ENCODE data around the gene P2RY11. TPM values are rescaled to one million over a fixed set of nuclear protein-coding genes. Genes with fewer than 3 reads are reported as not detected.

The P2RY11 gene
- polyA plus RNA-seq, 2 of the 4 experiments (the other 2 are of a cell fraction) = 1.9 to 6.4 TPM

DNA sequence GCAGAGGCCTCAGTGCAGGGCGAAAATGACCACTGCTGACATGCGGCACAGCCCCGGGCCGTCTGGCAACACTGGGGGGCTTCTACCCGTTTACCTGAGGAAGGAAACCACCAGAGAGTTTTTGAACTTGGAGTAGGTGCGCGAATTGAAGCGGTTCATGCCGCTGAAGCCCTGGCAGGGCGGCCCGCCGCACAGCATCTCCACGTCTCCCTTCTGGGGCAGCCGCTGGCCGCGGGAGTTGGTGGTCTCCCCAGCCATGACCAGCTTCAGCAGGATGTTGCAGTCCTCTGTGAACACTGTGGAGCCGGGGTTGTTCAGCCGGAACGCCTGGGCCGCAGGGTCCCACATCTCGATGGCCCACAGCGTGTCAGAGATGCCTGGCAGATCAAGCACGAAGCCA is 28.5 kb downstream of the P2RY11 start:
- H3K9me3 ChIP-seq = no peaks in the 10 kb centered on the region
- H3K27ac ChIP-seq = no peak overlapping the region
- FAIRE-seq = no peak
- no peaks in the 10 kb centered on the region for H3K4me1 ChIP-seq
- CTCF ChIA-PET = interaction anchor here (2.5 kb wide), 1 partner anchor 11 kb away, joined by 7 read pairs; no protein-coding TSS in a partner anchor
- no peak overlapping the region for H3K4me2 ChIP-seq
- TF ChIP-seq EHMT2 (IDR thresholded peaks at IDR 0.05; ENCODE audit: low read depth) = no peak
- TF ChIP-seq HOXB13 (CRISPR knock-in tag; IDR thresholded peaks at IDR 0.05; ENCODE audit: low read depth) = no peak
- no peak for TF ChIP-seq CBX2 (IDR thresholded peaks at IDR 0.05; ENCODE audit: borderline replicate concordance, low read depth)
- POLR2A ChIA-PET = no interaction called here
- H3K4me3 ChIP-seq = no peak overlapping the region
- no peak for DNase-seq (ENCODE audit: low read depth in 1 of 2, low spot score in 1 of 2)
- 97% methylated on average over 16 of the region's 23 CpGs for WGBS (ENCODE audit: missing lambda C conversion rate)
- ATAC-seq = no peak

- no peaks in the 10 kb centered on the region for H3K4me1 ChIP-seq
- ATAC-seq (no peak), FAIRE-seq (no peak), DNase-seq (ENCODE audit: low read depth in 1 of 2, low spot score in 1 of 2) (no peak)
- TF ChIP-seq FOSB (CRISPR knock-in tag; IDR thresholded peaks at IDR 0.05) (no peak), ZSCAN20 (CRISPR knock-in tag; IDR thresholded peaks at IDR 0.05) (no peak), HEYL (CRISPR knock-in tag; IDR thresholded peaks at IDR 0.05) (no peak), RCOR1 (IDR thresholded peaks at IDR 0.05; ENCODE audit: low read depth, low read length) (no peak), JUNB (IDR thresholded peaks at IDR 0.05) (no peak), POLR2AphosphoS2 (conservative IDR thresholded peaks at IDR 0.05; ENCODE audit: low read length) (no peak), MAZ (IDR thresholded peaks at IDR 0.05; ENCODE audit: borderline replicate concordance, low read depth, low read length) (no peak), CBX8 (IDR thresholded peaks at IDR 0.05) (no peak), EP300 (IDR thresholded peaks at IDR 0.05) (no peak)
- TF ChIP-seq, protein P1, sequence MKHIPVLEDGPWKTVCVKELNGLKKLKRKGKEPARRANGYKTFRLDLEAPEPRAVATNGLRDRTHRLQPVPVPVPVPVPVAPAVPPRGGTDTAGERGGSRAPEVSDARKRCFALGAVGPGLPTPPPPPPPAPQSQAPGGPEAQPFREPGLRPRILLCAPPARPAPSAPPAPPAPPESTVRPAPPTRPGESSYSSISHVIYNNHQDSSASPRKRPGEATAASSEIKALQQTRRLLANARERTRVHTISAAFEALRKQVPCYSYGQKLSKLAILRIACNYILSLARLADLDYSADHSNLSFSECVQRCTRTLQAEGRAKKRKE (CRISPR knock-in tag; IDR thresholded peaks at IDR 0.05; ENCODE audit: low read depth) = no peak
- 91% methylated on average over 13 of the region's 13 CpGs for WGBS (ENCODE audit: missing lambda C conversion rate)
- H3K4me3 ChIP-seq = no peak overlapping the region
- no peak overlapping the region for H3K4me2 ChIP-seq
- no peak overlapping the region for H3K27ac ChIP-seq
- CTCF ChIA-PET = interaction anchor here (0.5 to 1.3 kb wide), 2 partner anchors 21 to 288 kb away, joined by 4 read pairs; no protein-coding TSS in a partner anchor
- POLR2A ChIA-PET = no interaction called here
- no peaks in the 10 kb centered on the region for H3K9me3 ChIP-seq
Measured at GRCh38 chr19:10141479-10141878, 30.0 kb downstream of the P2RY11 start.

- Histone ChIP-seq H3K4me2 (no peak overlapping the region), H3K27ac (no peak overlapping the region), H3K4me1 (no peaks in the 10 kb centered on the region), H3K9me3 (no peaks in the 10 kb centered on the region), H3K4me3 (no peak overlapping the region)
- no peak for ATAC-seq
- DNase-seq (ENCODE audit: low read depth in 1 of 2, low spot score in 1 of 2) = no peak
- FAIRE-seq = no peak
- TF ChIP-seq RAD21 (conservative IDR thresholded peaks at IDR 0.05 in 1 of 2, IDR thresholded peaks at IDR 0.05 in 1 of 2) (no peak), HMGXB4 (CRISPR knock-in tag; IDR thresholded peaks at IDR 0.05; ENCODE audit: borderline replicate concordance) (no peak), MYC (IDR thresholded peaks at IDR 0.05; ENCODE audit: borderline replicate concordance, low read length) (no peak), CHD2 (IDR thresholded peaks at IDR 0.05; ENCODE audit: low read length, partially characterized antibody) (no peak), PHF8 (IDR thresholded peaks at IDR 0.05; ENCODE audit: borderline replicate concordance, low read depth) (no peak), EHF (CRISPR knock-in tag; IDR thresholded peaks at IDR 0.05) (no peak), RNF2 (IDR thresholded peaks at IDR 0.05; ENCODE audit: borderline replicate concordance, low read depth) (no peak), CBX2 (IDR thresholded peaks at IDR 0.05; ENCODE audit: borderline replicate concordance, low read depth) (no peak), GATA3 (IDR thresholded peaks at IDR 0.05; ENCODE audit: borderline replicate concordance) (no peak), KDM1A (IDR thresholded peaks at IDR 0.05; ENCODE audit: low read depth) (no peak), RFX5 (IDR thresholded peaks at IDR 0.05) (no peak), ZNF302 (CRISPR knock-in tag; IDR thresholded peaks at IDR 0.05) (no peak), FOSB (CRISPR knock-in tag; IDR thresholded peaks at IDR 0.05) (no peak), JUNB (IDR thresholded peaks at IDR 0.05) (no peak), ZSCAN20 (CRISPR knock-in tag; IDR thresholded peaks at IDR 0.05) (no peak)
- TF ChIP-seq, protein P2, sequence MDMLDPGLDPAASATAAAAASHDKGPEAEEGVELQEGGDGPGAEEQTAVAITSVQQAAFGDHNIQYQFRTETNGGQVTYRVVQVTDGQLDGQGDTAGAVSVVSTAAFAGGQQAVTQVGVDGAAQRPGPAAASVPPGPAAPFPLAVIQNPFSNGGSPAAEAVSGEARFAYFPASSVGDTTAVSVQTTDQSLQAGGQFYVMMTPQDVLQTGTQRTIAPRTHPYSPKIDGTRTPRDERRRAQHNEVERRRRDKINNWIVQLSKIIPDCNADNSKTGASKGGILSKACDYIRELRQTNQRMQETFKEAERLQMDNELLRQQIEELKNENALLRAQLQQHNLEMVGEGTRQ (IDR thresholded peaks at IDR 0.05) = no peak
- TF ChIP-seq, protein P3, sequence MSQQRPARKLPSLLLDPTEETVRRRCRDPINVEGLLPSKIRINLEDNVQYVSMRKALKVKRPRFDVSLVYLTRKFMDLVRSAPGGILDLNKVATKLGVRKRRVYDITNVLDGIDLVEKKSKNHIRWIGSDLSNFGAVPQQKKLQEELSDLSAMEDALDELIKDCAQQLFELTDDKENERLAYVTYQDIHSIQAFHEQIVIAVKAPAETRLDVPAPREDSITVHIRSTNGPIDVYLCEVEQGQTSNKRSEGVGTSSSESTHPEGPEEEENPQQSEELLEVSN (IDR thresholded peaks at IDR 0.05; ENCODE audit: borderline replicate concordance, low read depth) = no peak
- 95% methylated on average over 18 of the region's 18 CpGs for WGBS (ENCODE audit: missing lambda C conversion rate)
- ChIA-PET CTCF (interaction anchor here (0.5 to 1.3 kb wide), 2 partner anchors 22 to 289 kb away, joined by 4 read pairs; no protein-coding TSS in a partner anchor), POLR2A (no interaction called here)
Measured at GRCh38 chr19:10141973-10142372, 30.5 kb downstream of the P2RY11 start.
